ENCODE measurements around the gene UROC1.

DNA sequence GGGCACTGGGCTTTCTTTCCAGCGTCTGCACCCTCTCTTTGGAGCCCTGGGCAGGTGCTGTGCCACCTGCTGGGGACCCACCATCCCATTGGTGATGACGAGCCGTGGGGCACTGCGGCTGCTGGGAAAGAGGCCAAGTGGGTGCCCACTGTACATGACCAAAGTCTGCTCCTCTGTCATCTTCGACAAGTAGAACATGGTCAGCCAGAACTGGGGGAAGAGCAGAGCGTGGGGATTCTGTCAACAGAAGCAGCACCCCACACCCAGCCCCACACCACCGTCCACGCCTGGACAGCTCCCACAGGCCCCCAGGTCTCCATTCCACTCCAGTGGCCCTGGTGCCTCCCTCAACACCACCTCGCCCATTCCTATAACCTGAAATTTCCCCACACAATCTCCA, 9.7 kb downstream of the UROC1 start:
- TF ChIP-seq, protein P1, sequence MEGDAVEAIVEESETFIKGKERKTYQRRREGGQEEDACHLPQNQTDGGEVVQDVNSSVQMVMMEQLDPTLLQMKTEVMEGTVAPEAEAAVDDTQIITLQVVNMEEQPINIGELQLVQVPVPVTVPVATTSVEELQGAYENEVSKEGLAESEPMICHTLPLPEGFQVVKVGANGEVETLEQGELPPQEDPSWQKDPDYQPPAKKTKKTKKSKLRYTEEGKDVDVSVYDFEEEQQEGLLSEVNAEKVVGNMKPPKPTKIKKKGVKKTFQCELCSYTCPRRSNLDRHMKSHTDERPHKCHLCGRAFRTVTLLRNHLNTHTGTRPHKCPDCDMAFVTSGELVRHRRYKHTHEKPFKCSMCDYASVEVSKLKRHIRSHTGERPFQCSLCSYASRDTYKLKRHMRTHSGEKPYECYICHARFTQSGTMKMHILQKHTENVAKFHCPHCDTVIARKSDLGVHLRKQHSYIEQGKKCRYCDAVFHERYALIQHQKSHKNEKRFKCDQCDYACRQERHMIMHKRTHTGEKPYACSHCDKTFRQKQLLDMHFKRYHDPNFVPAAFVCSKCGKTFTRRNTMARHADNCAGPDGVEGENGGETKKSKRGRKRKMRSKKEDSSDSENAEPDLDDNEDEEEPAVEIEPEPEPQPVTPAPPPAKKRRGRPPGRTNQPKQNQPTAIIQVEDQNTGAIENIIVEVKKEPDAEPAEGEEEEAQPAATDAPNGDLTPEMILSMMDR (IDR thresholded peaks at IDR 0.05): no peak
- no peak for TF ChIP-seq EP300 (IDR thresholded peaks at IDR 0.05)
- no peak for TF ChIP-seq POLR2A (IDR thresholded peaks at IDR 0.05)

Data from upper lobe of left lung (tissue), 4 donors.